Tibial artery (tissue), 4 donors: ENCODE measurements around the gene ZNF597.

Experiments used
- DNase-seq, 2 donors: peaks; one replicate each; pipeline ENCODE4 v3.0.0-alpha.2; 2019
- H3K27ac ChIP-seq, 2 donors: fragments of 200-600 bp; sonication (generic) in 1 of 2; 1 replicate in 1 of 2; 2 replicates in 1 of 2; pipeline ENCODE4 v1.5.1; 2018 to 2019; ENCODE audit warnings: mild to moderate bottlenecking in 1 of 2
- H3K27me3 ChIP-seq, 2 donors: fragments of 200-600 bp; sonication (generic) in 1 of 2; one replicate each; pipeline versions ENCODE4 v1.5.1 to v1.6.0; 2016 to 2019
- H3K36me3 ChIP-seq, 3 donors: fragments of 200-600 bp; sonication (generic) in 2 of 3; one replicate each; pipeline ENCODE4 v1.5.1; 2016 to 2019; ENCODE audit warnings: mild to moderate bottlenecking in 2 of 3
- H3K4me1 ChIP-seq, 4 donors: fragments of 200-600 bp; sonication (generic) in 2 of 4; 1 replicate in 3 of 4; 2 replicates in 1 of 4; pipeline ENCODE4 v1.5.1; 2016 to 2019
- H3K4me3 ChIP-seq, 2 donors: fragments of 200-600 bp; sonication (generic) in 1 of 2; 1 replicate in 1 of 2; 2 replicates in 1 of 2; pipeline ENCODE4 v1.5.1; 2018 to 2019; ENCODE audit warnings: mild to moderate bottlenecking in 2 of 2
- H3K9me3 ChIP-seq, 3 donors: fragments of 200-600 bp; sonication (generic) in 1 of 3; one replicate each; pipeline ENCODE4 v1.5.1; 2016 to 2019
- intact Hi-C: fragments of 100-400 bp; cut with DNase I; formaldehyde crosslinking; loops from one replicate; pipeline ENCODE4 v1.15.0; 2023; ENCODE audit warnings: low total_unique reads
- TF ChIP-seq, protein P1 (sequence below), 2 experiments: fragments of 200-600 bp in 1 of 2; fragments of 450-650 bp in 1 of 2; IDR thresholded peaks; one replicate each; pipeline ENCODE4 v1.5.1; 2017 to 2019; ENCODE audit warnings: antibody characterized with exemption in 2 of 2, mild to moderate bottlenecking in 1 of 2, moderate library complexity in 1 of 2

ZNF597 gene

DNA sequence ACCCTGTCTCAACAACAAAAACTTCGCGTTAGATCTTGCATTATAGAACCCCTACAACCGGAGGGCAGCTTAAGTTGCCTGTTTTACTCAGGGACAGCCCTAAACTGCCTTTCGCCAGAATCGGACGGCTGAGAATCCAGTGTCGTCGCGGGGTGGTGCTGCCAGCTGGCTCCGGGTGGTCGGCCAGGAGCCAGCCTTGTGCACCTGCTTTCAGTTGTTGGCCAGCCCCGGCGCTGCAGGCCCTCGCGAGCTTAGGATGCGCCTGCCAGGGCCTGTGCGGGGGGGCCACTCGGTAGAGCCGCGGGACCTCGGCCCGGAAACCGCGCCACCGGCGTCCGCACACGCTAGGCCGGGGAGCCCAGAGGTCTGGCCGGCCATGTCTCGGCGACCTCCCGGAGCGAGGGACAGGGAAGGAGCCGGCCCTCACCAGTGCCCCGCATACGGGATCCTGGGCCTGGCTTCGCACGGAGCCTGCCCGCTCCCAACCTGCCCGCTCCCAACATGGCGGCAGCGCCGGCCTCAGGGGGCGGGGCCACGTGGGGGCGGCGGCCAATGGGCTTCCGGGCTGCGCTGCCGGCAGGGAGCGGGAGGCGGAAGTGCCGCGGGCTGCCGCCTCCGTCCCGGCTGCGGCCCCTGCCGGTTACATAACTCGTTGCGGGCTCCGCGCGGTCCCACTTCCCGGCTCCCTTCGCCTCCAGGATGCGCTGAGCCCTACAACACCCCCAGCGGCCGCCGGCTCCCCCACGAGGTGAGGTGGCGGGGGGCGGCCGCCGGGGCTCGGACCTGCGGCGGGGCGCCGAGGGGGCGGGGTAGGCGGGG lies 14.3 kb upstream of the ZNF597 start:
- TF ChIP-seq, protein P1, sequence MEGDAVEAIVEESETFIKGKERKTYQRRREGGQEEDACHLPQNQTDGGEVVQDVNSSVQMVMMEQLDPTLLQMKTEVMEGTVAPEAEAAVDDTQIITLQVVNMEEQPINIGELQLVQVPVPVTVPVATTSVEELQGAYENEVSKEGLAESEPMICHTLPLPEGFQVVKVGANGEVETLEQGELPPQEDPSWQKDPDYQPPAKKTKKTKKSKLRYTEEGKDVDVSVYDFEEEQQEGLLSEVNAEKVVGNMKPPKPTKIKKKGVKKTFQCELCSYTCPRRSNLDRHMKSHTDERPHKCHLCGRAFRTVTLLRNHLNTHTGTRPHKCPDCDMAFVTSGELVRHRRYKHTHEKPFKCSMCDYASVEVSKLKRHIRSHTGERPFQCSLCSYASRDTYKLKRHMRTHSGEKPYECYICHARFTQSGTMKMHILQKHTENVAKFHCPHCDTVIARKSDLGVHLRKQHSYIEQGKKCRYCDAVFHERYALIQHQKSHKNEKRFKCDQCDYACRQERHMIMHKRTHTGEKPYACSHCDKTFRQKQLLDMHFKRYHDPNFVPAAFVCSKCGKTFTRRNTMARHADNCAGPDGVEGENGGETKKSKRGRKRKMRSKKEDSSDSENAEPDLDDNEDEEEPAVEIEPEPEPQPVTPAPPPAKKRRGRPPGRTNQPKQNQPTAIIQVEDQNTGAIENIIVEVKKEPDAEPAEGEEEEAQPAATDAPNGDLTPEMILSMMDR (IDR thresholded peaks at IDR 0.05) = peak; percentile 54 to 55
- Histone ChIP-seq H3K36me3 (no peaks in the 10 kb centered on the region), H3K4me3 (peak overlapping the region; percentile 80 to 93), H3K27me3 (no peaks in the 10 kb centered on the region), H3K9me3 (no peaks in the 10 kb centered on the region), H3K27ac (peak overlapping the region; percentile 91 to 97), H3K4me1 (peaks cover 0 to 47% (median 34%) of the 10 kb centered on the region in 4 donors)
- peak; percentile 76 to 92 for DNase-seq
- intact Hi-C loops = loop anchor here (1.0 to 10.0 kb wide), 3 partner anchors 56 to 223 kb away; partner anchors contain the start of genes TIGD7, ZNF174, ZNF200 and ZNF75A

DNA sequence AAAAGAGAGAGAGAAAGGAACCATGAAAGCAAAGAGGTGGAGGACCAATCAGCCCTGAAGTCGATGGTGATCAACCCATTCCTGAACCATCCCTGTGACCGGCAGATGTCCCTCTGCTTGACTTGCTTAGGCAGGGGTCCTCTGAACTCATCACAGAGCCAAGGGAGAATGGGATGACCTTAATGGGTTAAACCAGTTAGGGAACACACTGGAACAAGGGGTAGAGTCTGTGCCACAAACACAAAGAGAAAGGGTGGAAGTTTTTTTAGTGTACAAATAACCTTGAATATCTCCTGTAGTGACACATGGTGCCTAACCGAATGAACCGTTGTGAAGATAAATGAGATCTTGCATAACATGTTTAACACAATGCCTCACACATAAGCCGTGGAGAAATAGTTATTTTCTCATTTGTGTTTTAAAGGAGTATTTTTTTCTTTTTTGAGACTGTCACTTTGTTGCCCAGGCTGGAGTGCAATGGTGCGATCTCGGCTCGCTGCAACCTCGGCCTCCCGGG lies 11.4 kb upstream of the ZNF597 start:
- Histone ChIP-seq H3K36me3 (peaks cover 0 to 7% (median 0%) of the 10 kb centered on the region in 3 donors), H3K9me3 (no peaks in the 10 kb centered on the region), H3K27me3 (no peaks in the 10 kb centered on the region), H3K4me1 (peaks cover 0 to 22% (median 16%) of the 10 kb centered on the region in 4 donors), H3K4me3 (no peak overlapping the region), H3K27ac (no peak overlapping the region)
- intact Hi-C loops = loop anchor here (5.0 to 10.0 kb wide), 2 partner anchors 147 to 220 kb away; partner anchors contain the start of genes TIGD7, ZNF200 and ZNF75A
- TF ChIP-seq, protein P1 (IDR thresholded peaks at IDR 0.05) = no peak
- no peak for DNase-seq

DNA sequence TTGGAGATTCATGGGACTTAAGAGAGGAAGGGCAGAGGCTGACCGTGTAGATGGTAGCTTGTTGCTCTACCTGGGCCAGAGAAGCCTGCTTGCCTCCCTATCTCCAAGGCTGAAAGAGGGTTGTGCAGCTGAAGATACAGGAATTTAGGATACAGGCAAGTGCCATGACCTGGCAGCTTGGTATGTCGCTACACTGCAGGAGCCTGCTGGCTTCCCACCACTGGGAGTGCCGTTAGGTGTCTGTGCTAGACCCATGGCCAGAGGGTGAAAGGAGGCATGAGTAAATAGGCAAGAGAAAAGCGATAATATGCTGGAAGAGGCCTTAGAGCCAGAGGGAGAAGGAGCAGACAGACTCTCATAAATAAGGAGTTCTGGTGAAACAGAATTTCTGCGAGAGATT lies 10.8 kb upstream of the ZNF597 start:
- Histone ChIP-seq H3K27ac (no peak overlapping the region), H3K27me3 (no peaks in the 10 kb centered on the region), H3K4me1 (peaks cover 0 to 16% (median 10%) of the 10 kb centered on the region in 4 donors), H3K9me3 (no peaks in the 10 kb centered on the region), H3K4me3 (no peak overlapping the region), H3K36me3 (peaks cover 0 to 10% (median 5%) of the 10 kb centered on the region in 3 donors)
- DNase-seq = no peak
- intact Hi-C loops = loop anchor here (10.0 kb wide), 1 partner anchor 219 kb away; the partner anchor contains the start of gene ZNF200
- TF ChIP-seq, protein P1 (IDR thresholded peaks at IDR 0.05) = no peak

DNA sequence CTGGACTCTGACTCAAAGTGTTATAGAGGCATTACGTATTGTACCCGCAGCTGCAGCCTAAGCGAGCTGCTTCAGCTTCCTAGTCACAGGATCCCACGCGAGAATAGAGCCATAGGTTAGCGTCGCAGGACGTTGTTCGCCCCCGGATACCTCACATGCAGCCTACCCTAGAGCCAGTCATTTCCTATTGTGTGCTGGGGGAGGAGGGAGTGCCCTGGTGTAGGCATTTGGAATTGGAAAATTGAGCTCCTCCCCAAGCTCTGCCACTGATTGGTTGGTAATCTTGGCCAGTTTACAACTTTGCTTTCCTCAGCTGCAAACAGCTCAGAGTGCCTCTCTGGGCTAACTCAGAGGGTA lies 706 bp upstream of the ZNF597 start:
- H3K4me1 ChIP-seq = peaks cover 0 to 17% (median 3%) of the 10 kb centered on the region in 4 donors
- no peaks in the 10 kb centered on the region for H3K27me3 ChIP-seq
- TF ChIP-seq, protein P1 (IDR thresholded peaks at IDR 0.05) = no peak
- H3K4me3 ChIP-seq = peak overlapping the region; percentile 67 to 69
- peak overlapping the region; percentile 69 to 76 for H3K27ac ChIP-seq
- peaks cover 20 to 35% (median 23%) of the 10 kb centered on the region in 3 donors for H3K36me3 ChIP-seq
- intact Hi-C loops = no loop called here
- H3K9me3 ChIP-seq = peaks cover 0 to 15% (median 5%) of the 10 kb centered on the region in 3 donors
- DNase-seq = no peak

DNA sequence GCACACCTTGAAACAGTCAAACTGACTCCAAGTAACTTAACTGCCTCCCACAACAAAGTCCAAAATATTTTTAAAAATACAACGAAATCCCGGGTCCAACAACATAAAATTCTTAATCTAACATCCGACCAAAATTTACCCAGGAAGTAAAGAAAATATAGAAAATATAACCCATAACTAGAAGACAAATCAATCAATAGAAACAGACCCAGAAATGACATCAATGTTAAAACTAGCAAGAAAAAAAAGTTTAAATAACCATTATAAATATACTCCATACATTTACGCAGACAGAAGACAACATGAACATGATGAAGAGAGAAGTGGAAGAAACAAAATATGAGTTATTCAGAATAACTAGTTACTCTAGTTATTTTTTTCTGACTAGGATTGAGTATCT lies 3.7 kb downstream of the ZNF597 start:
- H3K36me3 ChIP-seq = peaks cover 33 to 39% (median 33%) of the 10 kb centered on the region in 3 donors
- H3K27ac ChIP-seq = no peak overlapping the region
- no peak overlapping the region for H3K4me3 ChIP-seq
- no peaks in the 10 kb centered on the region for H3K27me3 ChIP-seq
- no peak for DNase-seq
- H3K9me3 ChIP-seq = peaks cover 0 to 19% (median 10%) of the 10 kb centered on the region in 3 donors
- peaks cover 0 to 13% (median 1%) of the 10 kb centered on the region in 4 donors for H3K4me1 ChIP-seq
- TF ChIP-seq, protein P1 (IDR thresholded peaks at IDR 0.05) = no peak
- intact Hi-C loops = no loop called here
